ENCODE measurements around the gene COA8. TPM values are rescaled to one million over a fixed set of nuclear protein-coding genes. Genes with fewer than 3 reads are reported as not detected.

COA8 gene
- total and polyA plus RNA-seq, 2 of the 13 experiments (the other 11 are each of a cell fraction or from before 2014, with no cell fraction given) = 10.9 to 25.1 TPM

- Histone ChIP-seq H3K4me2 (ENCODE audit: low read depth, low read length) (peak overlapping the region; percentile 85), H2AFZ (ENCODE audit: low read length) (no peak overlapping the region), H3K9me3 (ENCODE audit: low read length) (no peaks in the 10 kb centered on the region), H3K9ac (ENCODE audit: insufficient read depth, low read depth, low read length) (peak overlapping the region; percentile 73), H3K36me3 (replicated peaks in 1 of 2; ENCODE audit: control insufficient read depth in 1 of 2, insufficient read depth in 2 of 2, low read length in 2 of 2) (peaks cover 0 to 10% of the 10 kb centered on the region in 2 experiments; a peak in 3 of 5 replicates), H3K4me3 (replicated peaks in 1 of 3; ENCODE audit: insufficient read depth in 1 of 3, low read depth in 2 of 3, low read length in 3 of 3) (peak overlapping the region; percentile 68 to 81 (median 70); a peak in 5 of 6 replicates), H3K27ac (ENCODE audit: extremely low read length, insufficient read depth, low read length) (peak overlapping the region; percentile 39), H3K79me2 (ENCODE audit: insufficient read depth, low read length) (peaks cover 4% of the 10 kb centered on the region), H3K4me1 (ENCODE audit: insufficient read depth, low read length) (peaks cover 66% of the 10 kb centered on the region), H3K27me3 (ENCODE audit: control insufficient read depth in 1 of 2, insufficient read depth in 2 of 2, low read length in 2 of 2) (no peaks in the 10 kb centered on the region), H4K20me1 (ENCODE audit: insufficient read depth, low read length) (no peaks in the 10 kb centered on the region)
- no peak for DNase-seq (ENCODE audit: low spot score)
- ATAC-seq = no peak
- WGBS (ENCODE audit: low lambda C conversion rate) = 8% methylated on average over 18 of the region's 74 CpGs
- intact Hi-C loops (cut with micrococcal nuclease; ENCODE audit: unreplicated experiment) (no loop called here), in situ Hi-C loops (cut with HindIII; ENCODE audit: extremely low pct_ligation_motif_present, low pct_unique_long_range_greater_than_20kb) (no loop called here)
- CTCF ChIA-PET (ENCODE audit: low intra/inter-chr PET ratio, low total read pairs) = no interaction called here
- FAIRE-seq = no peak
- TSS peak; percentile 56 for BruUV-seq (replicated peaks)
- POLR2A ChIA-PET = interaction anchor here (1.1 to 1.5 kb wide), 3 partner anchors 14 to 28 kb away, joined by 4 to 9 read pairs (median 6); no protein-coding TSS in a partner anchor
- TF ChIP-seq XBP1 (CRISPR knock-in tag; IDR thresholded peaks at IDR 0.05) = no peak
- TF ChIP-seq ZNF468 (CRISPR knock-in tag; IDR thresholded peaks at IDR 0.05) = no peak
- peak; percentile 52 for TF ChIP-seq PHF8 (CRISPR knock-in tag; IDR thresholded peaks at IDR 0.05)
- 0 out of 2 replicates have a peak, but pooled peaks have one; percentile 39 for TF ChIP-seq NR0B2 (CRISPR knock-in tag; IDR thresholded peaks at IDR 0.05)
- peak; percentile 49; the same call in 1 of the 2 replicates for TF ChIP-seq MYC (CRISPR knock-in tag; IDR thresholded peaks at IDR 0.05; ENCODE audit: borderline replicate concordance)
- TF ChIP-seq AFF4 (CRISPR knock-in tag; IDR thresholded peaks at IDR 0.05) = no peak
- peak; percentile 95 for TF ChIP-seq CREB1 (IDR thresholded peaks at IDR 0.05)
- no peak for TF ChIP-seq CREB1 (CRISPR knock-in tag; IDR thresholded peaks at IDR 0.05)
- TF ChIP-seq, protein P1, sequence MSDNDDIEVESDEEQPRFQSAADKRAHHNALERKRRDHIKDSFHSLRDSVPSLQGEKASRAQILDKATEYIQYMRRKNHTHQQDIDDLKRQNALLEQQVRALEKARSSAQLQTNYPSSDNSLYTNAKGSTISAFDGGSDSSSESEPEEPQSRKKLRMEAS (IDR thresholded peaks at IDR 0.05) = 0 out of 2 replicates have a peak, but pooled peaks have one; percentile 38
- TF ChIP-seq ZNF333 (CRISPR knock-in tag; IDR thresholded peaks at IDR 0.05; ENCODE audit: borderline replicate concordance) = no peak
- TF ChIP-seq HNRNPH1 (optimal IDR thresholded peaks at IDR 0.05; ENCODE audit: low read depth, low read length) = no peak
- no peak for TF ChIP-seq RAD51 (IDR thresholded peaks at IDR 0.05; ENCODE audit: borderline replicate concordance)
- TF ChIP-seq ZNF850 (CRISPR knock-in tag; conservative IDR thresholded peaks at IDR 0.05) = no peak
- TF ChIP-seq, protein P2, sequence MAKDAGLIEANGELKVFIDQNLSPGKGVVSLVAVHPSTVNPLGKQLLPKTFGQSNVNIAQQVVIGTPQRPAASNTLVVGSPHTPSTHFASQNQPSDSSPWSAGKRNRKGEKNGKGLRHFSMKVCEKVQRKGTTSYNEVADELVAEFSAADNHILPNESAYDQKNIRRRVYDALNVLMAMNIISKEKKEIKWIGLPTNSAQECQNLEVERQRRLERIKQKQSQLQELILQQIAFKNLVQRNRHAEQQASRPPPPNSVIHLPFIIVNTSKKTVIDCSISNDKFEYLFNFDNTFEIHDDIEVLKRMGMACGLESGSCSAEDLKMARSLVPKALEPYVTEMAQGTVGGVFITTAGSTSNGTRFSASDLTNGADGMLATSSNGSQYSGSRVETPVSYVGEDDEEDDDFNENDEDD (CRISPR knock-in tag; IDR thresholded peaks at IDR 0.05; ENCODE audit: borderline replicate concordance) = peak; percentile 51; the same call in 1 of the 2 replicates
- TF ChIP-seq DNMT3B (CRISPR knock-in tag; conservative IDR thresholded peaks at IDR 0.05) = no peak
- 0 out of 2 replicates have a peak, but pooled peaks have one; percentile 21 for TF ChIP-seq SAP130 (CRISPR knock-in tag; IDR thresholded peaks at IDR 0.05; ENCODE audit: low read depth)
- TF ChIP-seq MAFF (IDR thresholded peaks at IDR 0.05; ENCODE audit: low read depth, low read length) = no peak
- TF ChIP-seq GATA4 (IDR thresholded peaks at IDR 0.05; ENCODE audit: borderline replicate concordance, low read depth) = no peak
- no peak for TF ChIP-seq NR2F6 (IDR thresholded peaks at IDR 0.05)
- TF ChIP-seq NR2F6 (CRISPR knock-in tag; IDR thresholded peaks at IDR 0.05) = 0 out of 2 replicates have a peak, but pooled peaks have one; percentile 18
- TF ChIP-seq TSC22D2 (CRISPR knock-in tag; IDR thresholded peaks at IDR 0.05; ENCODE audit: borderline replicate concordance) = no peak
- peak; percentile 18; the same call in 1 of the 2 replicates for TF ChIP-seq ZNF768 (CRISPR knock-in tag; IDR thresholded peaks at IDR 0.05)
Measured at GRCh38 chr14:103521951-103522563, 40.7 kb upstream of the COA8 start.

Measured in HepG2 (cell line).